Stimulated activated CD4-positive, alpha-beta T cell treated with anti-CD3 and anti-CD28 coated beads, Interleukin-2, amount 100 ng/mL, for 4 hours (primary cell): ENCODE measurements around the gene NDUFB6.
"Not testable (repeated sequence)": the region's sequence is repeated elsewhere in the genome, so short reads cannot be mapped to it uniquely, and the experiment has no call there.

Source experiments
- DNase-seq: peaks from one replicate; pipeline ENCODE4 v3.0.0-alpha.2; 2020; ENCODE audit warnings: low read depth

Gene NDUFB6

GRCh38 chr9:32571969-32572899, 725 bp downstream of the NDUFB6 start:
- DNase-seq: peak; percentile 74

GRCh38 chr9:32570262-32570661, 2.7 kb downstream of the NDUFB6 start:
- no peak for DNase-seq

GRCh38 chr9:32566770-32567169, 6.2 kb downstream of the NDUFB6 start:
- DNase-seq: no peak

DNA sequence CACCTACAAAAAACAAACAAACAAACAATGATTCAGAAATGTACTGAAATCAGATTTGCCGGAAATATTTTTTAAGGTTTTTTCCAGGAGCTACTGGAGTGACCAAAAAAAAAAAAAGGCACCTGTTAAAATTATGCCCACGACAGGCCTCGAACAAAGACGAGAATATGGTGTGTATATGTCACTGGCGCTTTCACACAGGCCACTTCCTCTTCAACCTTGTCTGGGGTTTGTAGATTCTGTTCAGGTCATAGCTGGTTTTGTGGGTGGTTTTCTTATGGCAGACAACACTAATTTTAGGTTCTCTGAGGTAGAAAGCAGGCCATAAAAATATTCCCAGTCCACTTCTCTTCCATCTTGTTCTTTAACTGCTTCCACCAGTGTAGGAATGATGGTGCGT, 7.0 kb downstream of the NDUFB6 start:
- no peak for DNase-seq

GRCh38 chr9:32558408-32558934, 14.5 kb downstream of the NDUFB6 start:
- DNase-seq: no peak

DNA sequence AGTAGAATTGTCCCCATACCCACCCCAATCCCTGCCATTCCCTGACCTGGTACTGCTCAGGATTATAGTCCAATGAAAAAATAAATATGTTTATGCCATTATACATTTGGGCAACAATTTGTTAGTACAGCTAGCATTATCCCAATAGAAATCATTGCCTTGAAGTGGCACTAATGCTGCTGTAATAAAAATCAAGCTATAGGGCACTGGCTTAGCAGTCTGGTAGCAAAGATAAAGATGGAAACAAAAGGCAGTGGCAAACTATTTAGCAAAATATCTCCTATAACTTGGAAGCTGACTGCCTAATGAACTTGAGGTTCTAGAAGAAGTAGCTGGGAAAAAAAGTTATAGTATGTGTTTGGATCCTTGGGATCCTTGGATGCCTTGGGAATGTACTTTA, 18.4 kb downstream of the NDUFB6 start:
- no peak for DNase-seq

DNA sequence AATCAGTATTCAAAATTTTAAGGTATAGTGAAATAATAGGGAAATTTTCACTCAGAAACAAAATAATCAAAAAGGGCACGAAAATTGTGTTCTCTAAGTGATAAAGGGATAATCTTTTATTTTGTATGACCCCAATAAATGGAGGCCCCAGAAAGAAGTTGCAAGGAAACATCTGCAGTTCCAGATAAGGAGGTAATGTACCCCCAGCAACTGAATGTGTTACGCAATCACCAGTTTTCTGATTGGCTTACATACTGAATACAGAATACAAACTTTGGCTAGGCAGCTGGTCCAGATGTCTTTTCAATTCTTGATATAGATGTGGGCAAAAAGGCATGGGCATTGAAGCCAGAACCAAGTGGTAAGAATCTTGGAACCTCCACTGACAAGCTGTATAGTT, 18.9 kb downstream of the NDUFB6 start:
- no peak for DNase-seq

GRCh38 chr9:32552172-32552872, 20.6 kb downstream of the NDUFB6 start, which contains the start of the genes SMIM27 and TOPORS:
SMIM27 (plus strand) TSS chr9:32552327; CDS start chr9:32552435, 108 bp downstream.
TOPORS (minus strand) TSS chr9:32552586; CDS start chr9:32552436, 150 bp downstream.
- peak; percentile 88 for DNase-seq

- peak; percentile 17 for DNase-seq
Measured at GRCh38 chr9:32551276-32552051, 21.5 kb downstream of the NDUFB6 start.

- DNase-seq: peak; percentile 89
Measured at GRCh38 chr9:32550562-32551275, 22.2 kb downstream of the NDUFB6 start.

DNA sequence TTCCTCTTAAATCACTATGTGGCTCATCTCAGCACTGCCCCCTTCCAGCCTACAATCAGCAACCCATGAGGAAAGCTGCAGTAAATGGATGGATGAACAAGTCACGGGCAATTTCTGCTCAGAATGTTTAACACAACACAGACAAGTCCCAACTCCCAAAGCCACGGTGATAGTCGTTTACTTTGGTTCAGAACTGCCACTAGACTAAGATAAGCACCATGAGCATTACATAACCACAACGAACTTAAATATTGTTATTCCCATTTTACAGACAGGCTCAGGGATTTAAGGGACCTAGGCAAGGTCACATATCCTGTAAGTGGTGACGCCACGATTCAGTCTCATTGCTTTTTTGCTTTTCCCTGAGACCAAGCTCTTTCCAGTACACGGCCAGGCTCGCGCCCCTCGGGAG, 22.8 kb downstream of the NDUFB6 start:
- no peak for DNase-seq

- DNase-seq: not testable (repeated sequence)
Measured at GRCh38 chr9:32548213-32548612, 24.7 kb downstream of the NDUFB6 start.

DNA sequence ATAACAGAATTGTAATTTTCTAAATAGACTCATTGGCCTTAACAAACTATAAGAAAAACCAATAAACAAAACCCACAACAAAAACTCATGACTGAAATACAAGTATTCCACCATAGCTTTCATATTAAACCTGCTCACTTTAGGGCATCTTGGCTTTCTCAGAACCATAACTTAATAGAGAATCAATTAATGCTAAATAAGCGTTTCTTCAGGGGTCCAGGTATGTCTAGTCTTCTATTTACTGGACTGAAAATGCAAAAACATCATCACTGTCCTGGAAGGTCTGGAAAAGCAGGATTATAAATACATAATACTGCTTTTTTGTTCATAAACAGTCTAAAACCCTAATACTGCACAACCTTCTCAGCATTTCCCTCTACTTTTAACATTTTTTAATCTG, 27.1 kb downstream of the NDUFB6 start:
- no peak for DNase-seq

DNA sequence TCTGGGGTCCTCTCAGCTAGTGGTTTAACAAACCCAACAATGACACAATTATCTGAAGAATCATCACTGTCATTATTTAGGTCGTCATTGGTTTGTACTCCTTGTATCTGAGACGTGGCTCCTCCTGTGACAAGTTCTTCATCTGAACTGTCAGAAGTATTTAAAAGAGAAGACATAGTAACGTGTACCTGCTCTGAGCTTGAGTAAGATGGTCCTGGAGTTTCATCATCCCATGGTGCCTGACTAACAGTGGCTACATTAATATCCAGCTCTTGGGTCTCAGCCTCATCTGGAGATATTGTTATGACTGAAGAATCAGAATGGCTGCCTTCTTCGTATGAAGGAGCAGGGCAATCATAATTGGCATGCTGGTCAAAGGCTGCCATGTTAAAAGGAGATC, 29.9 kb downstream of the NDUFB6 start:
- DNase-seq: no peak

- DNase-seq: no peak
Measured at GRCh38 chr9:32533816-32534215, 39.1 kb downstream of the NDUFB6 start.

- DNase-seq: no peak
Measured at GRCh38 chr9:32533336-32533735, 39.6 kb downstream of the NDUFB6 start.

DNA sequence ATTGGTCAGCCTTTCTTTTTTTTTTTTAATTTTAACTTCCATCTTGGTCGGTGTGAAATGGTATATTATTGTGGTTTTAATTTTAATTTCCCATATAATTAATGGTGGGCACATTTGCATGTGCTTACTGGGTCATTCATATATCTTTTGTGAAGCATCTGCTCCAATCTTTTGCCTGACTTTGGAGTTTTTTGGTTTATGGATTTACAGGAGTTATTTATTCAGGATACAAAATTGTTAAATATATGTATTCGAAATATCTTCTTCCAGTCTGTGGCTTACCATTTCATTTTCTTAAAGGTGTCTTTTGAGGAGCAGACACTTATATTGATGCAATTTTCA, 46.3 kb downstream of the NDUFB6 start:
- DNase-seq: no peak

DNA sequence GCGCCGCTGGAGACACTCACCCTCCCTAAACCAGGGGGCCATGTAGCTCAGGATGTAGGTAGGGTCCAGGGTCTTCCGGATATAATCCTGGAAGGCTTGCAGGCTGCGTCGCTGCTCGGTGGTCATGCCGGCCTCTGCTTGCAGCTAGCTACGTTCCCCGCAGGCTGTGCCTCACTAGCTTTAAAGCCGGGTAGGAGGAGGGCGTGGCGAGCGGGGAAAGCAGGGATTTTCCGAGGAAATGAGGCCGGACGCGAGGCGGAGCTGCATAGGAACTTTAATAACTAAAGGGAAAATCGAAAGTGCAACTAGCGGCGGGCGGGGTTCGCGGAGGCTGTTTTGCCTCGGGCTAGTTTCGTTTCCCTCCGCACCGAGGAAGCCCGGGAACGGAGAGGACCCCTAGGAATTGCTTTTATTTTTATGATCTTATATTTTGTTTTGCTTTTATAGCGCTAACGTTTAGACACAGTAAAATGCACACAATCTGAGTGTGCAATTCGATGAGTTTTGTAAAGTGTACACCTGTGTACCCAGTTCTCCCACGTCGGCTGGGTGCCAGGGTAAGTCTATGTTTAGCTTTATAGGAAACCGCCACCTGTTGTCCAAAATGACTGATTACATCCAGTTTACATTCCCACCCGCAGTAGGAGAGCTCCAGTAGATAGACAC, 46.8 kb downstream of the NDUFB6 start, which contains the start of gene RIGI:
TSS of gene RIGI (minus strand) at position 156 of the 666 bp plus-strand sequence. CDS start at position 126, 30 bp downstream.
- peak; percentile 77 for DNase-seq

DNA sequence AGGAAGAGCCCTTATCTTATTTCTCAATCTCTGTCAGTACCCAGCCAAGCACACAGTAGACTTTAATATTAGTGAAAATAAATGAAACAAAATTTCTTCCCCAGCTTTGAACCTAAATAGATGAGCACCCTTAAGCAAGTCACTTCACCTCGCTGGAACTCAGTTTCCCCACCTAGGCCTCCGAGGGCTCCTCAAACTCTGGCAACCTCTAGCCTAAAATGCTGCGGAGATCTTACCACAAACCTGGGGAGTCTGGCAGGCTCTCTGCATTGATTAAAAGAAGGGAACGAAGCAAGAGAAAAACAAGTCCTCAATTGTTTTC, 47.3 kb downstream of the NDUFB6 start:
- DNase-seq: no peak

GRCh38 chr9:32524892-32525708, 47.9 kb downstream of the NDUFB6 start:
- DNase-seq: no peak
